Progenitor cell of endocrine pancreas (in vitro differentiated cells): ENCODE measurements around the gene CLPSL2. TPM values are rescaled to one million over a fixed set of nuclear protein-coding genes. Genes with fewer than 3 reads are reported as not detected.

Experiments
- DNase-seq: peaks from one replicate; pipeline ENCODE4 v3.0.0; 2021; ENCODE audit warnings: low spot score; ENCODE audit not compliant: unreplicated experiment
- H3K27ac Mint-ChIP-seq: 2 replicates; pipeline ENCODE4 v1.8.0; 2021; ENCODE audit warnings: mild to moderate bottlenecking, moderate library complexity, mixed read lengths
- H3K27me3 Mint-ChIP-seq: 2 replicates; pipeline ENCODE4 v1.8.0; 2021; ENCODE audit warnings: mixed read lengths
- H3K36me3 Mint-ChIP-seq: 2 replicates; pipeline ENCODE4 v1.8.0; 2022; ENCODE audit warnings: mixed read lengths; ENCODE audit not compliant: insufficient read depth
- H3K4me1 Mint-ChIP-seq: 2 replicates; pipeline ENCODE4 v1.8.0; 2021; ENCODE audit warnings: low read depth, mixed read lengths
- H3K4me3 Mint-ChIP-seq: 2 replicates; pipeline ENCODE4 v1.8.0; 2021; ENCODE audit warnings: low read depth, mild to moderate bottlenecking, moderate library complexity, mixed read lengths
- H3K9me3 Mint-ChIP-seq: 2 replicates; pipeline ENCODE4 v1.8.0; 2021; ENCODE audit warnings: low read depth, mixed read lengths
- CTCF ChIP-seq: fragments of 200-600 bp; sonication (generic); IDR thresholded peaks from one replicate; pipeline ENCODE4 v1.5.0; 2021; ENCODE audit warnings: antibody characterized with exemption, mild to moderate bottlenecking; ENCODE audit not compliant: unreplicated experiment
- total RNA-seq: library from RNA; stranded (reverse); gene quantifications from 2 replicates; pipeline ENCODE4 v1.2.1, GENCODE V29; 2021

The CLPSL2 gene
- total RNA-seq, 1 donor from 2014 or later: not detected

GRCh38 chr6:35808688-35809087 is 32.3 kb downstream of the CLPSL2 start:
- no peaks in the 10 kb centered on the region for H3K36me3 Mint-ChIP-seq
- no peak for TF ChIP-seq CTCF
- no peaks in the 10 kb centered on the region for H3K9me3 Mint-ChIP-seq
- H3K4me3 Mint-ChIP-seq: no peak overlapping the region
- H3K27me3 Mint-ChIP-seq: peaks cover 11% of the 10 kb centered on the region
- no peak overlapping the region for H3K27ac Mint-ChIP-seq
- H3K4me1 Mint-ChIP-seq: peaks cover 1% of the 10 kb centered on the region
- DNase-seq: no peak

DNA sequence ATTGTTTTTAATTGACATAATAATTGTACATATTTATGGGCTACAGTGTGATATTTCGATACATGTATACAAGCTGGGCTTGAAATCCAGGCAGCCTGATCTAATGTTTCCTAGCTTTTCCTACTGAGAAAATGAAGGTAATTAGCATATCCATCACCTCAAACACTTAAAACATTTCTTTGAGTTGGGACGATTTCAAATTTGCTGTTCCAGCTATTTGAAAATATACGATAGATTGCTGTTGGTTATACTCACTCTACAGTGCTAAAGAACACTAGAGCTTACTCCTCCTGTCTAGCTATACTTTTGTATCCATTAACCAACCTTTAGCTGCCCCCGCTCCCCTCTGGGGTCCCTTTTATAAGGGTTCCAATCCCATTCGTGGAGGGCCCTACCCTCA is 33.4 kb downstream of the CLPSL2 start:
- Mint-ChIP-seq H3K4me1 (peaks cover under 1% of the 10 kb centered on the region), H3K27ac (no peak overlapping the region), H3K27me3 (peaks cover 11% of the 10 kb centered on the region), H3K9me3 (no peaks in the 10 kb centered on the region), H3K4me3 (no peak overlapping the region), H3K36me3 (no peaks in the 10 kb centered on the region)
- no peak for DNase-seq
- no peak for TF ChIP-seq CTCF

DNA sequence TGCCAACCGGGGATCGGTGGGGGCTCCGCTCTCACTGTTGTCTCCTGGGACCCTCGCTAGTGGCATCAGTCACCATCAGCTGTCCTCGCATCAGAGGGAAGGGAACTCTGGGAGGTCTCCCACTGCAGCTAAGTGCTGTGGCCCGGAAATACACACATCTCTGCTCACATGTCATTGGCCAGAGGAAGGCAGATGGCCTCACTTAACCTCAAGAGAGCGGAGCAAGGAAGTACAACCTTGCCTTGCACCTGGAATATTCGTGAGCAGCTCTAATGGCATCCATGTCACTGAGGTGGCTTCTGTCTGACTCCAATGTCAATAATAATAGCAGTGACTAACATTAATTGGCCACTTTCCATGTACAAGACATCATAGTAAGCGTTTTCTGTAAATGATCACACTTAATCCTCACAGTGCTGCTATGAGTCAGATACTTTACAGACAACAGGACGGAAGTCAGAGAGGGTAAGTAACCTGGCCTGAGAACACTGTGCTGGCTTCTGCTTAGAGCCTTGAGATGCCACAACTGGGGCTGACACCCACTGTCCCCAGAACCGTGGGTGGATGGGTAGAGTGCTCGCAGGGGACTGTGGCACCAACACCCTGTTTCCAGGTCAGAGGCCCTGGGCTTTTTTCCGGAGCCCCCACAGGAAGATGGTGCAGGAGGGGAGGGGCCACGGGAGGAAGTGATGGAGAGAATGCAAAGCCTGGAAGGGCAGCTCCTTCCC is 34.7 kb downstream of the CLPSL2 start:
- no peak for DNase-seq
- H3K27ac Mint-ChIP-seq: no peak overlapping the region
- no peaks in the 10 kb centered on the region for H3K4me1 Mint-ChIP-seq

GRCh38 chr6:35811699-35811995 is 35.2 kb downstream of the CLPSL2 start:
- Mint-ChIP-seq H3K4me1 (no peaks in the 10 kb centered on the region), H3K9me3 (no peaks in the 10 kb centered on the region), H3K4me3 (no peak overlapping the region), H3K27ac (no peak overlapping the region), H3K27me3 (peaks cover 5% of the 10 kb centered on the region), H3K36me3 (no peaks in the 10 kb centered on the region)
- DNase-seq: no peak
- TF ChIP-seq CTCF: no peak

More for the DNA sequence above, 34.7 kb downstream of the CLPSL2 start:
- Mint-ChIP-seq H3K36me3 (no peaks in the 10 kb centered on the region), H3K4me3 (no peak overlapping the region), H3K27me3 (peaks cover 10% of the 10 kb centered on the region), H3K9me3 (no peaks in the 10 kb centered on the region)
- no peak for TF ChIP-seq CTCF

GRCh38 chr6:35817515-35817914 is 41.1 kb downstream of the CLPSL2 start:
- Mint-ChIP-seq H3K27me3 (no peaks in the 10 kb centered on the region), H3K4me3 (no peak overlapping the region), H3K36me3 (no peaks in the 10 kb centered on the region), H3K9me3 (no peaks in the 10 kb centered on the region), H3K4me1 (no peaks in the 10 kb centered on the region), H3K27ac (no peak overlapping the region)
- no peak for DNase-seq
- no peak for TF ChIP-seq CTCF
